Smooth muscle cell (in vitro differentiated cells): ENCODE data around the gene TROAP. TPM values are rescaled to one million over a fixed set of nuclear protein-coding genes. Genes with fewer than 3 reads are reported as not detected.
A peak's percentile ranks its signal among the peaks of the same experiment; 100 is the strongest.

Experiments
- DNase-seq: peaks from one replicate; lab custom pipeline; 2025; ENCODE audit not compliant: unreplicated experiment; lab: John Stamatoyannopoulos, UW
- H2AFZ ChIP-seq: fragments of 200-600 bp; sonication (generic); 2 replicates; pipeline ENCODE4 v1.6.0; 2016; ENCODE audit warnings: antibody characterized with exemption, low read depth, mild to moderate bottlenecking
- H3F3A ChIP-seq: fragments of 200-600 bp; sonication (generic); 2 replicates; pipeline ENCODE4 v1.6.0; 2017; ENCODE audit warnings: antibody characterized with exemption, low read depth
- H3K27ac ChIP-seq: fragments of 200-600 bp; sonication (generic); 2 replicates; pipeline ENCODE4 v1.5.1; 2016; ENCODE audit warnings: low read depth, mild to moderate bottlenecking
- H3K27me3 ChIP-seq: fragments of 200-600 bp; sonication (generic); 2 replicates; pipeline ENCODE4 v1.6.1; 2016; ENCODE audit warnings: low read depth, mild to moderate bottlenecking
- H3K36me3 ChIP-seq: fragments of 200-600 bp; sonication (generic); 2 replicates; pipeline ENCODE4 v1.5.1; 2016; ENCODE audit warnings: low read depth
- H3K4me1 ChIP-seq: fragments of 200-600 bp; sonication (generic); 2 replicates; pipeline ENCODE4 v1.5.1; 2016; ENCODE audit warnings: low read depth
- H3K4me2 ChIP-seq: fragments of 200-600 bp; sonication (generic); 2 replicates; pipeline ENCODE4 v1.6.0; 2016; ENCODE audit warnings: mild to moderate bottlenecking
- H3K4me3 ChIP-seq: fragments of 200-600 bp; sonication (generic); 2 replicates; pipeline ENCODE4 v1.5.1; 2016; ENCODE audit warnings: mild to moderate bottlenecking
- H3K79me2 ChIP-seq: fragments of 200-600 bp; sonication (generic); 2 replicates; pipeline ENCODE4 v1.6.0; 2016; ENCODE audit warnings: low read depth, mild to moderate bottlenecking
- H3K9ac ChIP-seq: fragments of 200-600 bp; sonication (generic); 2 replicates; pipeline ENCODE4 v1.6.0; 2016; ENCODE audit warnings: low read depth
- H3K9me3 ChIP-seq: fragments of 200-600 bp; sonication (generic); replicated peaks from 2 replicates; pipeline ENCODE4 v1.5.1; 2016; ENCODE audit warnings: low read depth
- H4K20me1 ChIP-seq: fragments of 200-600 bp; sonication (generic); 2 replicates; pipeline ENCODE4 v1.6.0; 2016; ENCODE audit warnings: low read depth
- WGBS: methylation state at CpG from one replicate; pipeline ENCODE4 v1.1.7; 2016; ENCODE audit warnings: low lambda C conversion rate; 5-methylcytosine and 5-hydroxymethylcytosine counted together
- polyA plus RNA-seq: library from polyadenylated mRNA; unstranded; fragments of >200 nt; fragmentation: Nextera tagmentation; extraction: Ambion mirVana; gene quantifications from 2 replicates; pipeline ENCODE4 v1.2.1, GENCODE V29; 2016
- total RNA-seq: library from RNA; depleted of rRNA; stranded (reverse); fragments of >200 nt; gene quantifications from 2 replicates; pipeline ENCODE4 v1.2.3, GENCODE V29; 2014
- TF ChIP-seq, protein P1 (sequence below): fragments of 200-600 bp; sonication (generic); IDR thresholded peaks from 2 replicates; pipeline ENCODE4 v1.5.1; 2017; ENCODE audit warnings: borderline replicate concordance, mild to moderate bottlenecking, antibody characterized with exemption; ENCODE audit not compliant: insufficient read depth, poor library complexity, severe bottlenecking

The TROAP gene
- total and polyA plus RNA-seq, 2 experiments from 2014 or later = 3.7 to 8.5 TPM

GRCh38 chr12:49295082-49295936 lies 27.7 kb upstream of the TROAP start, which contains the start of gene PRPH:
Gene PRPH (plus strand): TSS chr12:49295147. CDS start chr12:49295201, 54 bp downstream.
- H3K27ac ChIP-seq = no peak within 1 kb of the TSS
- WGBS = 12% methylated on average over 64 of the region's 82 CpGs

DNA sequence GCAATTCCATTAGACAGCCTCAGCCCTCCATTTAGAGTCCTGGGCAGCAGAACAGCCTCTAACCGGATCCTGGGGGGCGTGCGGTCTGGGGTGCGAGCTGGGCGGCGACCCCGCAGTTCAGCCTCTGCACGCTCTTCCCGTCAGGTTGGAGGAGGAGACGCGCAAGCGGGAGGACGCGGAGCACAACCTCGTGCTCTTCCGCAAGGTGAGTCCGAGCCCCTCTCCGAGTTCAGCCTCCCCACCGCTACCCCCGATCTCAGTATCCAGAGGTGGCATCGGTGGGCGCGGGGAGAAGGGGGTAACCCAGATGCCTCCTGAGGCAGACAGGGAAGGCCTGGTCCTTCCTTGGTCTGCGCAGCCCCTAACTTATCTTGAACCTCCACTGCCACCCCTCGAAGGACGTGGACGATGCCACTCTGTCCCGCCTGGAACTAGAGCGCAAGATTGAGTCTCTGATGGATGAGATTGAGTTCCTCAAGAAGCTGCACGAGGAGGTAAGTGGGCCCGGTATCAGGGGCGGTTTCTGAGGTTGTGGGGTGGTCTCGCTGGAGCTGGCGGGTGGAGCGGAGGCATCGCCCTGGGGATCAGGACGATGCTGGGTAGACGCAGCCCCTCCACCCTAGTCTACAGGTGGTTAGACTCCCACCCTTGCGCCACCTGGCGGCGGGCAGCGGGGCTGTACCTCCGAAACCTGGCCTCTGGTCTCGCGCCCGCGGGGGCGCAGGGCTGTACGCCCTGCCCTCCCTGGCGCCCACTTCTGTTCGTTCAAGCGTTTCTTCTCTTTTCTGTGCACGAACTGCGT lies 26.8 kb upstream of the TROAP start:
- Histone ChIP-seq H3K4me1 (no peaks in the 10 kb centered on the region), H3K27me3 (peaks cover 61% of the 10 kb centered on the region), H3K36me3 (no peaks in the 10 kb centered on the region), H3K27ac (no peak overlapping the region), H3K9me3 (no peaks in the 10 kb centered on the region), H3F3A (no peaks in the 10 kb centered on the region), H3K9ac (no peak overlapping the region), H3K4me3 (no peak overlapping the region), H3K79me2 (no peaks in the 10 kb centered on the region), H2AFZ (no peak overlapping the region), H4K20me1 (no peaks in the 10 kb centered on the region), H3K4me2 (peak overlapping the region; percentile 79)
- TF ChIP-seq, protein P1, sequence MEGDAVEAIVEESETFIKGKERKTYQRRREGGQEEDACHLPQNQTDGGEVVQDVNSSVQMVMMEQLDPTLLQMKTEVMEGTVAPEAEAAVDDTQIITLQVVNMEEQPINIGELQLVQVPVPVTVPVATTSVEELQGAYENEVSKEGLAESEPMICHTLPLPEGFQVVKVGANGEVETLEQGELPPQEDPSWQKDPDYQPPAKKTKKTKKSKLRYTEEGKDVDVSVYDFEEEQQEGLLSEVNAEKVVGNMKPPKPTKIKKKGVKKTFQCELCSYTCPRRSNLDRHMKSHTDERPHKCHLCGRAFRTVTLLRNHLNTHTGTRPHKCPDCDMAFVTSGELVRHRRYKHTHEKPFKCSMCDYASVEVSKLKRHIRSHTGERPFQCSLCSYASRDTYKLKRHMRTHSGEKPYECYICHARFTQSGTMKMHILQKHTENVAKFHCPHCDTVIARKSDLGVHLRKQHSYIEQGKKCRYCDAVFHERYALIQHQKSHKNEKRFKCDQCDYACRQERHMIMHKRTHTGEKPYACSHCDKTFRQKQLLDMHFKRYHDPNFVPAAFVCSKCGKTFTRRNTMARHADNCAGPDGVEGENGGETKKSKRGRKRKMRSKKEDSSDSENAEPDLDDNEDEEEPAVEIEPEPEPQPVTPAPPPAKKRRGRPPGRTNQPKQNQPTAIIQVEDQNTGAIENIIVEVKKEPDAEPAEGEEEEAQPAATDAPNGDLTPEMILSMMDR = peak; percentile 67
- WGBS = 41% methylated on average over 53 of the region's 54 CpGs
- DNase-seq = no peak

More at GRCh38 chr12:49295082-49295936, 27.7 kb upstream of the TROAP start, which contains the start of gene PRPH:
- Histone ChIP-seq H3K9me3 (no peaks in the 10 kb centered on the region), H2AFZ (no peak within 1 kb of the TSS), H4K20me1 (no peaks in the 10 kb centered on the region), H3F3A (no peaks in the 10 kb centered on the region), H3K36me3 (no peaks in the 10 kb centered on the region), H3K27me3 (peaks cover 61% of the 10 kb centered on the region), H3K9ac (no peak within 1 kb of the TSS), H3K4me1 (no peaks in the 10 kb centered on the region), H3K79me2 (no peaks in the 10 kb centered on the region), H3K4me2 (peak within 1 kb of the TSS; percentile 50), H3K4me3 (peak within 1 kb of the TSS; percentile 9)
- DNase-seq = no peak
- TF ChIP-seq, protein P1 = no peak

GRCh38 chr12:49296836-49297694 lies 26.0 kb upstream of the TROAP start:
- Histone ChIP-seq H3K4me2 (peak overlapping the region; percentile 79), H3K27me3 (peaks cover 61% of the 10 kb centered on the region), H3K4me1 (no peaks in the 10 kb centered on the region), H3K27ac (no peak overlapping the region), H3K9ac (no peak overlapping the region), H3K9me3 (no peaks in the 10 kb centered on the region), H3K4me3 (peak overlapping the region; percentile 38), H3F3A (no peaks in the 10 kb centered on the region), H4K20me1 (no peaks in the 10 kb centered on the region), H2AFZ (peak overlapping the region; percentile 54), H3K79me2 (no peaks in the 10 kb centered on the region), H3K36me3 (no peaks in the 10 kb centered on the region)
- WGBS = 9% methylated on average over 62 of the region's 77 CpGs
- TF ChIP-seq, protein P1 = no peak
- DNase-seq = no peak
